GM18909 (cell line): Measurements from ENCODE around the gene CCDC9.
A peak's percentile ranks its signal among the peaks of the same experiment; 100 is the strongest.
"Not testable (repeated sequence)": the region's sequence is repeated elsewhere in the genome, so short reads cannot be mapped to it uniquely, and the experiment has no call there.

Source experiments
- ATAC-seq: cut with Tn5 transposase; IDR thresholded peaks from one replicate; pipeline ENCODE4 v1.9.1; 2021; ENCODE audit warnings: mild to moderate bottlenecking; ENCODE audit not compliant: unreplicated experiment, poor library complexity

Gene CCDC9

GRCh38 chr19:47258434-47258833 is 2.1 kb downstream of the CCDC9 start:
- no peak for ATAC-seq

DNA sequence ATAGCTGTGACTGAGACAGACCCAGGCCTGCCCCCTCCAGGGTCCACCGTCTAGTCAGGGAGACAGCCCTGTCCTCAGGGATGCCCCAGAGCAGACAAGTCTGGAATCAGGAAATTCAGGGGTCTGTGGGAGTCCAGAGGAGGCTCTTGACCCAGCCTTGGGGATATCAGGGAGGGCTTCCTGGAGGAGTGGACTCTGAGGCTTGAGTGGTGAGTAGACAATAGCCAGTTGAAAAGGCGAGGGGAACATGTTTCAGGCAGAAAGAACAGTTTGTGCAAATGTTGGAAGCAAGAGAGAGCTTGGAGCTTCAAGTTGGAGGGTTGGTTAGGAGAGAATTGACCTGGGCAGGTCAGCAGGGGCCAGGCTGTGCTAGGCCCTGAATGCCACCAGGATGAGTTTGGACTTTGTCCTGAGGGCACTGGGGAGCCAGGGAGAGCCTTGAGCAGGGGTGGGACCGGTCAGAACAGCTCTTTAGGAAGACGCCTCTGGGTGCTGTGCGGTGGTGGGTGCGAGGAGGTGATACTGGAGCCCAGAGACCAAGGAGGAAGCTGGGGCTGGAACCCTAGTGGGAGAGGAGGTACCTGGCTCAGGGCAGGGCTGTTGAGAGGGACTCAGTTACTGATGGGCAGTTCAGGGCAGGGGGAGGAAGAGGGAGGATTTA is 2.7 kb downstream of the CCDC9 start:
- ATAC-seq, result no peak

DNA sequence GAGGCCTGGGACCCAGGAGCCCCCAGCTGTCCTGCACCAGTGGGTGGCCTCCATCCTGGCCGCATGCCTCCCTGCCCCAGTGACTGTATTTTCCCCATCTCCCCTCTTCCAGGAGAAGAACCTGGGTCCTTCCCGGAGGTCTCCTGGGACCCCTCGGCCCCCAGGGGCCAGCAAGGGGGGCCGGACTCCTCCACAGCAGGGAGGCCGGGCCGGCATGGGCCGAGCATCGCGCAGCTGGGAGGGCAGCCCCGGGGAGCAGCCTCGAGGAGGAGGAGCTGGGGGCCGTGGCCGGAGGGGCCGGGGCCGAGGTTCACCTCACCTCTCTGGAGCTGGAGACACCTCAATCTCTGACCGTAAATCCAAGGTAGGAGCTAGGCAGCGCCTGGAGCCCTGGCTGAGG is 4.2 kb downstream of the CCDC9 start:
- no peak for ATAC-seq

GRCh38 chr19:47261946-47262793 is 5.8 kb downstream of the CCDC9 start:
- ATAC-seq, result not testable (repeated sequence)

DNA sequence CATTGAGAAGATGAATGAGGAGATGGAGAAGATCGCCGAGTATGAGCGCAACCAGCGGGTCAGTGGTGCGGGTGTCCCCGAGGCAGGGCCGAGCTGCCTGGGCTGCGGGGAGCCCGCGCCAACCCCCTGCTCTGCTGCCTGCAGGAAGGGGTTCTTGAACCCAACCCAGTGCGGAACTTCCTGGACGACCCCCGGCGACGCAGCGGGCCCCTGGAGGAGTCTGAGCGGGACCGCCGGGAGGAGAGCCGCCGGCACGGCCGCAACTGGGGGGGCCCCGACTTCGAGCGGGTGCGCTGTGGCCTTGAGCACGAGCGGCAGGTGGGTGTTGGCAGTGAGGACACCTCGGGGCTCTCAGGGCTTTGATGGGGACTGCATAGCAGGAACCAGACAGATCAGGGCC is 8.3 kb downstream of the CCDC9 start:
- ATAC-seq, result no peak

GRCh38 chr19:47266401-47266941 is 10.1 kb downstream of the CCDC9 start:
- ATAC-seq, result no peak

DNA sequence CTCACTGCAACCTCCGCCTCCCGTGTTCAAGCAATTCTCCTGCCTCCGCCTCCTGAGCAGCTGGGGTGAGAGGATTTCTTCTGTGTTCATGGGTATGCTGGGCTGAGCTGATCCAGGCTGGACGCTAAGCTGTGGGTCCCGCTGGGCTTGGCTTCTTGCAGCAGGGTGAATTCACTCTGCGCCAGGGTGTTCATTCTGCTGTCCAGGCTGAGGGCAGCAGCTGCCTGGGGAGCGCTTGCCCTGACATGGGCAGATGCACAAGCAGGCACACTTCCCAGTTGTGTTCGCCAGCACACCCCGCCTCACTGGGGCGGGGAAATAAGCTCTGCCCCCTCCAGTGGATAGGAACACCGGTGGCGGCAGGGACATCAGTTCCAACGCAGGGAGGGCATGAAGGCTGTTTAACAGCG is 11.0 kb downstream of the CCDC9 start:
- ATAC-seq, result no peak

GRCh38 chr19:47268028-47268427 is 11.7 kb downstream of the CCDC9 start:
- ATAC-seq, result no peak

DNA sequence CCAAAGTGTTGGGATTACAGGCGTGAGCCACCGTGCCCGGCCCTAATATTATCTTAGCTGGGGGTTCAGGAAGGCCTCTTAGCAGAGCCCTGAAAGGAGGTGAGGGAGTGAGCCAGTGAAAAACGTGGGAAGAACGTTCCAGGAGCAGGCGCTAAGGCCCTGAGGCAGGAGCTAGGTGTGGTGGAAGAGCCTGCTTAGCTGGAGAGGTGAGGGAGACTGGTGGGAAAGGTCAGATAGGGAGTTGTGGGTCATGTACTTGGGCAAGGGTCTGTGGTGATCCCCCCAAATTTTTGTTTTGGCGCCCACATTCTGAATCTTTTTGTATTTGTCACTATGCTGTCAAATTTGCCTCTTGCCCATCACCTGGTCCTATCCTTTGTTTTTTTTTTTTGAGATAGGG is 13.3 kb downstream of the CCDC9 start:
- ATAC-seq, result no peak

DNA sequence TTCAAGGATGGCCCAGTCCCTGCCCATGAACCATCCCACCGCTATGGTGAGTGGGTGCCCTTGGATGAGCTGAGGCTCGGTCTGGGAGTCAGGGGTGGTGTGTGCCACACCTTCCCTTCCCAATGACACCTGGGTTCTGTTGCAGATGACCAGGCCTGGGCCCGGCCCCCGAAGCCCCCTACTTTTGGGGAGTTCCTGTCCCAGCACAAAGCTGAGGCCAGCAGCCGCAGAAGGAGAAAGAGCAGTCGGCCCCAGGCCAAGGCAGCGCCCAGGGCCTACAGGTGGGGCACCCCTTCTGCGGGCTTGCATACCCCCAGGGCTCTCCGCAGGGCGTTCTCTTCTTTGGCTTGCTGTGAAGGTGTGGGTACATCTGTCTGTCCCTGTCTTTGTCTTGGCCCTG is 14.1 kb downstream of the CCDC9 start:
- ATAC-seq, result no peak

- no peak for ATAC-seq
Observed at GRCh38 chr19:47271949-47272348, 15.6 kb downstream of the CCDC9 start.

- ATAC-seq, result no peak
Observed at GRCh38 chr19:47272448-47273312, 16.4 kb downstream of the CCDC9 start.

DNA sequence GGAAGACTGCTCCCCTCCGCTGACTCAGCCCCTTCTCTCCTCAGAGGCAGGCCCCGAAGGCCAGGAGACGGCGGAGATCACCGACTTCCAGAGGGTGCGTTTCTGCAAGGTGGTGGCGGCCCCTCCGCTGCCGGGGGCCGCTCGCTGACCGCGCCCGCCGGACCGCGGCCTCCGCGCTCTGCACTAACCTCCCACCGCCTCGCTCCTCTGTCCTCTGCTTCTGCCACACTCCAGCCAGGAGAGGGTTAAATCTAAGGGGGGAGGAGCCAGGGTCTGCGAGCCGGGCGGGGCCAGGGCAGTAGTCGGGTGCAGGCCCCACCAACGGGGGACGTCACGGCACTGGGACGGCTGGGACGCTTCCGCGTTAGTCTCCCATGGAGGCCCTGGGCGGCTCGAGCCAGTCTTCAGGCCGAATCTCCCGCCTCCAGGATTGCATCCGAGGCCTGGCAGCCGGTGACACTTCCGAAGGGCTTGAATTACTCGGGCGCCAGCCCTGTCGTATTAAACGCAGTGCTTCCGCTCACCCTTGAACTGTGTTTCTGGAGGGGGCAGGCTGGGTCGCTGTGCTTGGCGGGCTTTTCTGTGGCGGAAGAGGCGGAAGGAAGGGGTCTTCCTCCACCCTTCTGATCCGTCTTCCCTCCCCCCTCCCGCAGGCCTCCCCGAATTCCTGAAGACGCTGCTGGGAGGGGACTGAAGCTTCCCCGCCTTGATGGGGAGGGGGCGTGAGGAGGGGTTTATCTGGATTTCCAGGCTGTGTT is 17.2 kb downstream of the CCDC9 start:
- peak; percentile 70 for ATAC-seq

- peak; percentile 52 for ATAC-seq
Observed at GRCh38 chr19:47274071-47274890, 18.0 kb downstream of the CCDC9 start, which contains the start of gene INAFM1. INAFM1 (plus strand) TSS chr19:47274885; CDS start chr19:47274920, 35 bp downstream.

DNA sequence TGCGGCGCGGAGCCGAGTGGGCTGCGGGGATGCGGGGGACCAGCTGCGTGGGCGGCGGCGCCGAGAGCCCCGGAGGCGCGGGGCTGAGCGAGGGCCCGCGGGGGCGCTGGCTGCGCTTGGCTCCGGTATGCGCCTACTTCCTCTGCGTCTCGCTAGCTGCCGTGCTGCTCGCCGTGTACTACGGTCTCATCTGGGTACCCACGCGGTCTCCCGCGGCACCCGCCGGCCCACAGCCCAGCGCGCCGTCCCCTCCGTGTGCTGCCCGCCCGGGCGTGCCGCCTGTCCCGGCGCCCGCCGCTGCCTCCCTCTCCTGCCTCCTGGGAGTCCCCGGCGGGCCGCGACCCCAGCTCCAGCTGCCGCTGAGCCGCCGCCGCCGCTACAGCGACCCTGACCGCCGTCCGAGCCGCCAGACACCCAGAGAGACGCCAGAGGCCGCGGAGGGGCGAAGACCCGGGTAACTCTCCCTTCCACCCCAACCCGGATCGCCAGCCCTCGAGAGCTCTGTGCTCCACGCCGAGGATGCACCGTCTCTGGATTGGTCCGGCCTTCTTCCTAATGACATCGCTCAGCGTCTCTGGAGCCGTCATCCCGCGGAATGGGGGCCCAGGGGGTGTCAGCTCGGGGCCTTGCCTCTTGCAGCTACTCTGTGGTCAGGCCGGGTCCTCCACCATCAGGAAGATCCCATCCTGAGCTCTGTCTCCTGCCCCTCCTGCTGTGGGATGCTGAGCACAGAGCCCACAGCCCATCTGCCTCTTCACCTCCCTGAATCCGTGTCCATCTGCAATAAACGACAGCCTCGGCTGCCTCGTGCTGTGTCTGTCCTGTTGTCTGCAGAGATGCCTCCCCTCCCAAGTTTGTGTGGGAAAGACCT is 18.8 kb downstream of the CCDC9 start:
- ATAC-seq, result no peak

GRCh38 chr19:47275791-47276461 is 19.6 kb downstream of the CCDC9 start:
- no peak for ATAC-seq

DNA sequence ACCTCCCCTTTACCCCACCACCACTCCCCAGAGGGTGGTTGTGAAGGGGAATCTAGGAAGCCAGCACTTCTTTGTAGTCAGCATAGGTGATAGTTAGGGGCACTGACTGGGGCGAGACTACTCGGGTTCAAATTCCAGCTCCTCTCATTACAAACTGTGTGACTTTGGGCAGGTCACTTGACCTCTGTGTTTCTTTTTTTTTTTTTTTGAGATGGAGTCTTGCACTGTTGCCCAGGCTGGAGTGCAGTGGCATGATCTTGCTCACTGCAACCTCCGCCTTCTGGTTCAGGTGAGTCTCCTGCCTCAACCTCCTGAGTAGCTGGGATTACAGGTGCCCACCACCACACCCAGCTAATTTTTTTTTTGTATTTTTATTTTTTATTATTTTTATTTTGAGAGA is 20.2 kb downstream of the CCDC9 start:
- not testable (repeated sequence) for ATAC-seq
